NCI-H128 (cell line): ENCODE measurements around the gene FMNL3.

ENCODE experiments used
- DNase-seq: peaks from one replicate; lab custom pipeline; 2025; ENCODE audit not compliant: unreplicated experiment; lab: John Stamatoyannopoulos, UW

The FMNL3 gene

DNA sequence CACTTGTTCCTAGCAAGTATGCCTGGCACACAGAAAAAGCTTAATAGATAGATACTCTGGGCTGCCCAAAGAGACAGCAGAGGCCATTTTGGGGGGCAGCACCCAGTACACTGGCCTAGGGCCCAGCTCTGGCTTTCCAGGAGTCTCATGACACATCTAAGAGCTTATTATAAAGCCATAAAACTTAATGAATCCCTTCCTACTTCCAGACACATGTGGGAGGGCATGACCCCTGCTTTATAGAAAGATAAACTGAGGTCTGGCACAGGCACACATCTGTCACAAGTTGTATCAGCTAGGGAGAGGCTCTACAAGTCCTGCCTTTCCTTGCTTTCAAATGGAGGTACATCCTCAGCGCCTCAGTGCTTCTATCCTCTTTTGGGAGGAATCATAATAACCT is 27.1 kb downstream of the FMNL3 start:
- DNase-seq = no peak

DNA sequence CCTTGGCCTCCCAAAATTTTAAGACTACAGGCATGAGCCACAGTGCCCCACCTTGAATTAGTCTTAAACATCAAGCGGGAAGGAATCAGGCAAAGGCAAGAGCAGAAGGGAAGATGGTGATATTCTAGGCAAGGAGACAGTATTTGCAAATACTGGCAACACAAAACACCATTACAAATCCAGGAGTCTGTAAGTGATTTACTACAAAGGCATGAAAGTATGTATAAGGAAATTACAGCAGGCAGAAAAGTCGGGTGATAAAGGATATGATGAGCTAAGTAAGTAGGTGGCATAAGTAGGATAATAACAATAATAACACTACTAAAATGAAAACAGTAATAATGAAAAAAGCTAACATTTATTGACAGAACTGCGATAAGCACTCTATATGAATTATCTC is 28.5 kb downstream of the FMNL3 start:
- DNase-seq = no peak

DNA sequence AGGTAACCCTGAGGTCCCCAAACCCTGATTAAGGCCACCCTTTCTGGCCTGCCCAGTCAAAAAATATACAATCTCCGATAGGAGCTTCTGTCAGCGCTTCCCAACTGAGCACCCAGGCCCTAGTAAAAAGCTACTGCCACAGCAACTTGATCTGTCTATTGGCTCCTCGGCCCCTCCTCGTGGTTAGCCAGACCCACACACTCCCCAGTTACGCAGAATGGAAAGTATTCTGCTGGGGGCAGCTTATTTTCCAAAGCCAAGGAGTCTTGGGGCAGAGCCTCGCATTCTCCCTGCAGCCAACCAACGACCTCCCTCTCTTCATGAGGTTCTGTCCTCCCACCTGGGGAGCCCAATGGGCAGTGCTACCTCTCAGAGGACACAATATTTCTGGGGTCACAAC is 32.1 kb downstream of the FMNL3 start:
- DNase-seq = no peak

DNA sequence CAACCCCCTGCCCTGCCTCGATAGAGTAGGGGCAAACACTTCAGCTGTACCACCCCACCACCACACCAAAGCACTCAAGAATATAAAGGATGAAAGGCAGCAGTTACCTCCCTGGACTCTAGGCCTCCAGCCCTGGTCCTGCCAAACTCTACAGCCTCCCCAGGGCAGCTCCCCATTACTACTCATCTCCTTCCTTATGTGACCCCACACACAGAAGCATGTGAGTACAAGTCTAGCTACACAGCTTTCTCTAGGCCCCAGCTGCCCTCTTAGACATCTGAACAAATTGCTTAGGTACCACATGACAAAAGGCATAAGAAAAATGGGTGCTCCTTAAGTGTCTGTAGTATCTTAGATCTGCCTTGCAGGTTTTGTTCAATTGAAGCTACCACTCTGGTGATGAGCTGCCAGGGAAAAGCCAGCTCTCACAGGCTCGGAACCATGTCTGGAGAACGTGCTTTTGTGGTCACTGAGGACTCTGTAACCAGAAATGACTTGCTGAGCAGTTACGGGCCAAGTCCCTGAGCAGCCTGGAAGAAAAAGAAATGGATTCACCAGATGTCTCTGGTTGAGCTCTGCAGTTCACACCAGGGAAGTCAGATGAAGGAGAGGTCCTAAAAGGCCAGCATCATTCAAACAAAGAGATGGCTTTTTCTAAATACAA is 32.8 kb downstream of the FMNL3 start:
- DNase-seq = no peak

DNA sequence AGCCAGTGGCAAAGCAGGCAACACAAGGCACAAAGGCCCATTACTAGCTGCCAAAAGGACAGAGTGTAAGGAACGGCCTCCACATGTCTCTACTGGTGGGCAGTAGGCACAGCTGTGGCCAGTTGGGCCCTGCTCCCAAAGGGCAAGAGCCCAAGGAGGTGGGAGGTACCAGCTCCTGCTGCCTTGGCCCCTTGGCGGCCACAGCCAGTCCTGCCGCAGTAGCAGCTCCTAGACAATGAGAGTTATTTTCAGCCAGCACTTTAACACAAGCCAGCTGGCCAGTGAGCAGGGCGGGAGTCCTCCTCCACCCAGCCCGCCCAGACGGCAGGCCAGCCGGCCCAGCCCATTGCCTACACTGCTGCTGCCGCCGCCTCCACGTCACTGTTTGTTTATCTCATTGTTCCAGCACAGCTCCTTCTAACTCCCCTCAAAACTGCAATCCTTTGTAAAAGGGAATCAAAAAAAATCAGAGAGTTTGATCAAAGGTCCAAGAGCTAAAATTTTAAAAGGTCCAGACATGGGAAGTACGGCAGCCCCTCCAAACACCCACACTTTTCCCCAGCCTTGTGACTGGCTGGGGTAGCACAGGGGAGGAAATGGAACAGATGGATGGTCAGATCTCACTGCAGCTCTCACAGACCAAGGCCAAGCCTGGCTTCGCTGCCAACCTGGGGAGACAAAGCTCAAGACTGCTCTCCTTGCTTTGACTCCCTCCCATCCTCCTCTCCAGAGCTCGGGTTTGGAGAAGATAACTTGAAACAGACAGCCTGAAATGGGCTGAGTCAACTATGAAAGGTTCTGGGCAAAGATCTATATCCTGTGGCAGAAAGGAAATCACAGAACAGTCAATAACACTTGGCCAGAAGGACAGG is 33.5 kb downstream of the FMNL3 start:
- no peak for DNase-seq

DNA sequence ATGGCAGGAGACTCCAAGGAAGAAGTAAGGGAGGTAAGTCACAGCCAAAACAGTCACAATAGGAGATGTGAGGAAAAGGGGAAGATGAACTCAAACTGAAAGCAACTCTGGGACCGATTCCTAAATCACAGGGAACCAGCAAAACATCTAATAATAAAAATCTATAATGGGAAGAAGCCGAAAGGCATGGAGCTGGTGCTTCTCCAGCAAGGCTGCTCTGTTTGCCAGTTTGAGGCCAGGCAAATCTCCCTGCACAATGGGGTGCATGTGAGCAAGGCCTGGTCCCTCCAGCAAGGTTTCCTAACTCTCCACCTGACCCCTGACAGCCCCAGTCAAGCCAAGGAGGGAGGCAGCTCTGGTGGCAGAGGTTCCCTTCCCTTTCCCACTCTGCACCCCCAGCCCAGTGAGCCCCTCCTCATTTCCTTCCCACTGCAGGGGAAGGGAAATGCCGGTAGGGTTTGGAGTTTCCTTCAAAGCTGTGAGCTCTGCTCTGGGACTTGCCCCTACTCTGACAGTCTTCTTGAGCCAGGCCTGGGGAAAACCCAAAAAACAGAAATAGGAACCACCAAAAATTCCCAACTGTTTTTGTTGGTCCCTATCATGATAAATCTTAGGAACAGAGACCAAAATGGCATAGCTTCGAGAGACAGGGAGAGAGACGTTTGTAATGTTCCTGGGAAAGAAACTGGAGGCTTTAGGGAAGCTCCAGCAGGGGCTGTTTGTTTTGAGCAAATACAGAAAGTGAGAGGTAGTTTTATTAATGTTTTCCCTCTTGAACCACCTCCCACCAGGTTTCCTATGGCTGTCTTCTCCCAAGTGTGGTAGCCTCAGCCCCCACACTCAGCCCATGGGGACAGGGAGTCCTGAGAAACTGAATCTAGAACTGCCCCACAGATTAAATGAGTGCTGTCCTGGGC is 34.6 kb downstream of the FMNL3 start:
- no peak for DNase-seq

DNA sequence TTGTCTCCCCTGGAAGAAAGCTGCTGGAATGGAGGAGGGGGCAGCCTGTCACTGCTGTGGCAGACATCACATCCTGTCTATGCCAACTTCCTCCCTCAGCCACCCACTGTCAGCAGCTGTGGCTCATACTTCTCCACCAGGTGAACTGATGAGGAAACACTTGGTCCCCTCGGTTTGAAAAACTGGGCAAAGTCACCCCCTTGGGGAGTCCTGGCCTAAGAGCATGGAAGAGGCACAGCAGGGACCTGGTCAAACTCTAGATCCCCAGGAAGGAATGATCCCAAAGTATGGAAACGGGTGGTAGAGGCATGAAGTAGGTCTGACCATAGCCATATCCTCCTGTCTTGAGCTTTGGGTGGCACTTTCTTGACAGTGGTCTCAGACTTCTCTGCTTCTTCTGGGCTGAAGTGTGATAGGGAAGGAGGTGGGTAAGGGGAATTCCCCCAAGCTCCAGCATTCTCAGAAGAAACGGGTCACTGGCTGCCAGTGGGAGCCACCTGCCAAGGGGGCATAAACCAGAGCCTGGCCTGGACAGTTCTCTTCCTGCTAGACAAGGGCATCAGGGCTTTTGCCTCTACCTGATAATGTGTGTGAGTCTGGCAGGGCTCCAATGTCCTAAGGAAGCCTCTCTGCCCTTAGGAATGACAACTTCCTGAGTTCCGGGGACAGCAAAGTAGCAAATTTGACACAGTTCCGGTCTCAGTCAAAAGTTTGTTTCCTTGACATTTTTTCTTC is 36.0 kb downstream of the FMNL3 start:
- no peak for DNase-seq

DNA sequence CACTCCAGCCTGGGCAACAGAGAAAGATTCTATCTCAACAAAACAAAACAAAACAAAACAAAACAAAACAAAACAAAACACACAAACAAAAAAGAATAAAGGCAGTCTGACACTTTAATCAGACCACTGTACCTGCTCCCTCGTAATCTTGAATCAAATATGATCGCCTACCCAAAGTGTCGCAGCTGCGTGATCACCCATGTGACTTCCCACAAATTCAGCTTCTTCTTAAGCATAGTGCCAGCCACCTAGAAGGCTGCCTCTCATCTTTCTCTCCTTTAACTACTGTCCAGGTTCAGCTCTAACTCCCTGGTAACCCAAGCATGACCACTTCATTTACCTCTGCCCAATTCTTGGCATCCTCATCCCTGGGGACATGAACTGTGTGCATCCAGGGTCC is 37.4 kb downstream of the FMNL3 start:
- DNase-seq = no peak

DNA sequence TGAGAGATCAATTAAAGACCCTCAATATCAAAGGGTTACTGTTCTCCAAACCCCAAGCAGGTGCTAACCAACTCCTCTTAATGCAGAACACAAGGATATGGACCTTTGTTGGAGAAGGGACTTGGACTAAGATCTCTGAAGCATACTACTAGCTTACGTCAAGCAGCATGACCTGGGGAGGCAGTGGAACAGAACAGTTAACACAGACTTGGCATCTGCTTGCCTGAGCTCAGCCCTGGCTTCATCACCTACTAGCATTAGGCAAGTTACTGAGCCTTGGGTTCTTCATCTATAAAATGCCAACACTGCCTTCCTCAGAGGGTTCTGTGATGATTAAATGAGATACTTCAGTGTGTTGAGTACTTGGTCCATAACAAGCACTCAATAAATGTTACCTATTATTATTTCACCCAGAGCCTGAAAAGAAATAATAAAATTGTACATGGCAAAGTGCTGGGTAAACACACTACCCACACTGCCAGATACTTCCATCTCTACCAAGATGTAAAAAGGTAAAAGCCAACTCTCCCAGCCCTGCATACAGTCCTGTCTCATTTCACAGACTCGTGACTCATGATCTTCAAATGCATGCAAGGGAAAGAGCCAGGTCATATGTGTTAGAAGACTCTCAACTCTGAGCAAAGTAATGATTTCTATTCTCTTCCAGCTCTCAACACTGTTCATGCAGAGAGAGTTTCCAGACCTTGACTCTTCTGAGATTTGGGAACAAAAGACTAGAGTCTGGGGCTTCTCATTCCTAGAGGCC is 39.7 kb downstream of the FMNL3 start:
- no peak for DNase-seq

DNA sequence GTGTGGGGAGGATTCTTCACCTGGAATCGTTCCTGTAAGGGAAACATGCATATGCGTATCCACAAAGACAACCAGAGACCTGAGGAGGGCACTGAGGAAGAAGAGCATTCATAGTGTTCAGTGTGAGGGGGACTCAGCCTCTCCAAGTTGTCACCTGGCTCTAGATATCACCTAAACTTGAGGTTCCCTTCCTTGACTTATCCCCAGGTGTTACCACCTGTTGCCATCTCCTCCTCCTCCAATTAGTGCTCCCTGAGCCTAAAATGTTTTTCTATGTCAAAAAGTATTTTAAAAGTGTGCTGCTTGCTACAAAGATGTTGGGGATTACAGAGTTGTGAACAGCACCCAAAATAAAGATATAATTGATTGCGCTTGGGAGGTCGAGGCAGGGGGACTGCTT is 41.0 kb downstream of the FMNL3 start:
- no peak for DNase-seq

DNA sequence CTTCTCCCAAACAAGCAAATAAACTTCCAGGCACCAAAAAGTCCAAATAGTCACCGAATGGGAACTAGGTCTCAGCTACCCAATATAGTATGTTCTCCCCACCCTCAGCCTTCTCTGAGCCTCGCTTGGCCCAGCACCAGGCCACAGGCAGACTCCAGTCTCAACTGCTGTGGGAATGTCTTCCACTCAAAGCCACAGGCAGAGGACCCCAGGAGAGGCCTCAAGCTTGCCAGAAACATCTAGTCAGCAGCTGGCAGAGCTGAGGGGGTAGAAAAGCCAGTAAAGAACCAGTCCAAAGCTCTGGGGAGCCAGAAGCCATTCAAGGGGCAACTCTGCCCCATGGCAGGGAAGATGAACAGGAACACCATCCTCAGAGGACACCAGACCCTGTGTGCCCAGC is 41.8 kb downstream of the FMNL3 start:
- no peak for DNase-seq

DNA sequence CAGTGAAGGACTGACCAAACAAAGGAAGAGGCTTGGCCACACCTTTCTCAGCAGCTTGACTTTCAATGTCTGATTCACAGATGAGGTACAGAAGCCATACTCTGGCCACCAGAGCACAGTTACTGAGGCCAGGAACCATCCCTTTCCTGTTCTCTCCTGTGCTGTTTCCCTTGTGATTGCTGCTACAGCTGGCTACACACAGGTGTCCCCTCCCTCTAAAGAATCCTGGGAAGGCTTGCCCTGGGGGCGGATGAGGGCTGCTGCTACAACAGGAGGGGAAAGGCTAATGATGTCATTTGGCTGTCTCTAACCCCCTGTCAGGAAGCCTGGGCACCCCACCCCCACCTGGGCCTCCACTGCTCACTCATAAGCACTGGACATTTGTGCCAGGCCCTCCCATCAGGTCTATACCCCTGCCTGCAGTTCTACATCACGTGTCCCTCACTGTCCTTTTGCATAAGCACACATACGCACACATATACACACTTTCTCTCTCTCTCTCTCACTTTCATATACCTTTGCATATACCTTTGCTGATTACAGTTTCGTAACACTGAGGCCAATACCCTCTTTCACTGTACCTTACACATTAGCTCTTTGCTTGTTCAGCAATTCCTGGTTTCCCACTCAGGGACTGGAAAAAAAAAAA is 42.5 kb downstream of the FMNL3 start:
- no peak for DNase-seq

DNA sequence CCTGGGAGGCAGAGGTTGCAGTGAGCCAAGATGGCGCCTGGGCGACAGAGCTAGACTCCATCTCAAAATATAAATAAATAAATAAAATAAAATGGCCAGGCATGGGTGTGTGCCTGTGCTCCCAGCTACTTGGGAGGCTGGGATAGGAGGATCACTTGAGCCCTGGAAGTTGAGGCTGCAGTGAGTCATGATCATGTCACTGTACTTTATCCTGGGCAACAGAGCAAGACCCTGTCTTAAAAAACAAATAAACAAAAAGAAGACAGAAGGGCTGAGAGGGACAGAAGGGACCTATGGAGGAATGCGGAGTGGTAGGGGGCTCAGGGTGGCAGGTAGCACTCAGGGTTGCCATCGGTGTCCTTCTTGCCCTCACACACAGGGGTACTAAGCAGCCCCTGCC is 43.0 kb downstream of the FMNL3 start:
- no peak for DNase-seq

DNA sequence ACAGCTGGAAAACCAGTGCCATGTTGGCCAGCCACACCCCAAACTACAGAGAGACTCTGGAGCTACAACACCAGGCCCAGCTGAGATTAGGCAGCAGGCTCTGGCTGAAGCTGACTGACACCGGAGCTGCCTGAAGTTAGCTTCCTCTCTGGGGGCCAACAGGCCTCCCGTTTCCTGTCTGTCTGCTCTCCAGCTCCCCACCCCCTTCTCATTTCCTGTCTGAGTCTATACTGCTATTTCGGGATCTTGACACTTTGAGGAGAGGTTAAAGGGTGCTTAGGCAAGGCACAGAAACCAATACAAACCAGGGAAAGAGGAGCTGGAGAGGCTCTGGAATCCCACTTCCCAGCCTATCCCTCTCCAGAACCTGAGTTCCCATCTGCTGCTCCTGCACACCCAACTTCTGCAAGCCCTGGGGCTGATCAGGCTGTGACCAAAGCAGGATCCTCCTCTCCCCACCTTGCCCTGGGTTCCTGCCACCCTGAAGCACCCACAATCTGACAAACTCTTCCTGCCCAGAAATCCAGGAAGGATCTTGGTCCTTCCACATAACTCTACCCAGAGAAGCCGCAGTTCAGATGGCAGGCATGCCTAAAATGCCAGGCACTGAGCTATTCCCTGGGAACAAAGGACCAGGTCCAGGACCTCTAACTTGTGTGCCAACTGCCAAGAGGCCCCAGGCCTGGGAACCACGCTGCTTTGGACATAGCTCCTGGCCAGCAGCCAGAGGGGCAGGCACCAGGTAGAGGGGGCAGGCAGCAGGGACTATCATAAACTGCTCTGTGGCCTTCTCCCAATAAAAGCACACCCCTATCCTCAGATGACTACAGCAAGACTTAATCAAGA is 44.0 kb downstream of the FMNL3 start:
- DNase-seq = no peak

DNA sequence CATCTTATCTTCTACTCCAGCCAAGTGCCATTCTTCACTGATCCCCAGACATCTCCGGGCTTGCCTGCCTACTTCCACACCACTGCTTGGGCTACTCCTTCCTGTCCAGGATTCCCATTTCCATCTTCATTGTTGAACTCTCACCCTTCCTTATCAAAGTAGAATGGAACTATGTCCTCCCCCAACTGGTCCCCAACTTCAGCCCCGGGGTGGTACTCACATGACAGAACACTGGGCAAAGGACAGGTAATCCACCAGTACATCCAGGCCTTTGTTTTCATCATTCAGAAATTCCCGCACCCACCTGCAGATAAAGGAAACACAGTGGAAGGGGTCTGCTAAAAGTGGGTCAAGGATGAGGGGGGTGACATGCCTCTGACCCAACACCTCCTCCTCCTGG is 45.5 kb downstream of the FMNL3 start:
- no peak for DNase-seq

DNA sequence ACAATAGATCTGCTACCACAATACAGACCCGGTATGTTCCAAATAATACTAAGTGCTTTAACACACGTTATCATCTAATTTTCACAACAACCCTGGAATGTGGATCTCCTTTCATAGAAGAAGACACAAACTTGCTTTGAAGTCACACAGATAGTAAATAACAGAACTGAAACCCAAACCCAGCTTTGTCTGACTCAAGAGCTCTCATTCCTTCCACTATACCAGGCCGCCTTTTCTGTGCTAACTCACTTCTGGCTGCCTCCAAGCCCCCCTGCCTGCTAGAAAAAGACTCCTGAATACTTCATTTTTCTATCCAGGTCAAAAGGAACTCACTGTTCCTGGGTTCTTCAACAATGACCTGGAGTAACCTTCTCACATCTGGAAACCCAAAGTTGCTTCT is 46.0 kb downstream of the FMNL3 start:
- no peak for DNase-seq

DNA sequence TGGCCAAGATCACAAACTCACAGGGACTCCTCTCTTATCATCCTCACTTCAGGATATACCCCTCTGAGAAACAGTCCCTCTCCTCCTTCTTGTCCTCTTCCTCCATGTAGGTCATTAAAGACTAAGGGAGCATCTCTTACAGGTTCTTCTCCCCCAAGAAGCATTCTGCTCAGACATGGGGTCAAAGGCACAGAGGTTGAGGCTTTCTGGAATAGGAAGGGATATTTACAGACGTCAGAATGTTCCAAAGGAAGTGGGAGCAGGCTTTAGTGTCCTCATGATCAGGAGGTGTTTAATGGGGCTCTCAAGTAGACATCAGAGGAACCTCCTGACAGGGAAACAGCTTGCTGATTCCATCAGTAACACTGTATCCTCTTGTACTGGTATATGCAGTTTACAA is 47.5 kb downstream of the FMNL3 start:
- DNase-seq = no peak

DNA sequence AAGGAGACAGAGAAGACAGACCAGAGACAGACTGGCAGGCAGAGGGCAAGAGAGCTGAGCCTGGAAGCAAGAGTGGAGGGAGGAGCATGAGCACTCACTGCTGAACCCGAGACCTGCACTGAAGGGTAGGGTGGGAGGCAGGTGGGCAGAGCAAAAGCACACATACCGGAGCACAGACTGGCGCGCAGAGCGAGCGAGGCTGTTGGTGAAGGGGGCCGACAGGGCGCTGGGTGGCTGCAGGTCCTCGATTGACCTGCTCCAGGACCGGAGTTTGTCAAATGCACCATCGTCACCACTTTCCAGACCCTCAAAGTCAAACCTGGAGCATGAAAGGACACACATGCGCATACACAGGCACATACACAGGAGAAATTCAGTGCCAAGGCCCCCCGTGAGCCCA is 48.9 kb downstream of the FMNL3 start:
- no peak for DNase-seq
